Measurements from ENCODE around the gene CACNA2D3.

CACNA2D3 gene

DNA sequence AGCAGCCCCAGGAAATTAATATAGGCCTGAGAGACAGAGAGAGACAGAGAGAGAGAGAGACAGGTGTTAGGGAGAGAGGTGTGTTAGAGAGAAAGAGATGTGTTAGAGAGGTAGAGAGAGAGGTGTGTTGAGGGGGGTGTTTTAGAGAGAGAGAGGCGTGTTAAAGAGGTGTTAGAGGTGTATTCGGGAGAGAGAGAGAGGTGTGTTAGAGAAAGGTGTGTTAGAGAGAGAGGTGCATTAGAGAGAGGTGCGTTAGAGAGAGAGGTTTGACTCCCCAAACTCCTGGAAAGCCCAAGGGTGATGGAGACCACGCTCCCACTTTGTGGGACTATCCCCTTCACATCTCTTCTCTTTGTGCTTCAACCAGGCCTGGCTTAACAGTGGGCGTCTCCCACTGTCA lies 95.5 kb downstream of the CACNA2D3 start:
- no peak for DNase-seq (ENCODE audit: low read depth in 2 of 2)

DNA sequence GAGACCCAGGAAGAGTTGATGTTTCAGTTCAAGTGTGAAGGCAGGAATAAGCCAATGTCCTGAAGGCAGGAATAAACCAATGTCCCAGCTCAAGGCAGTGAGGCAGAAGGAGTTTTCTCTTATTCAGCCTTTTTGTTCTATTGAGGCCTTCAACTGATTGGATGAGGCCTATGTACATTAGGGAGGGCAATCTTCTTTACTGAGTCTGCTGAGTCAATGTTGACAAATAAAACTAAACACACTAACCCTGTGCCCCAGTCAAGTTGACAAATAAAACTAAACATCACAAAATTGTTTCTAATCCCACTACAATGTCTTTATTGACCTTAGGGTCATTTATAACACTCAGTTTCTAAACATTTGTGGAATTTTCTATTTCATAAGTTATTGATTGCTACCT lies 100.0 kb downstream of the CACNA2D3 start:
- DNase-seq (ENCODE audit: low read depth in 2 of 2): no peak

DNA sequence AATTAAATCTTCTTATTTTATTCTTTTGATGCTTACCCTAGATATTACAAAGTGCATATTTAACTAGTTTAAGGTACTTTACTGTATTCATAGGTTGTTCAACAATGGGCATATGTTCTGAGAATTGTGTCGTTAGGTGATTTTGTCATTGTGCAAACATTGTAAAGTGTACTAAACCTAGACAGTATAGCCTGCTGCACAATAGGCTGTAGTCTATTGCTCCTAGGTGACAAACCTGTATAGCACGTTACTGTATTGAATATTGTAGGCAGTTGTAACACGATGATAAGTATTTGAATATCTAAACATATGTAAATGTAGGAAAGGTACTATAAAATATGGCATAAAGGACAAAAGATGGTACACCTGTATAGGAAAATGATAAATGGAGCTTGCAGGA lies 100.7 kb downstream of the CACNA2D3 start:
- DNase-seq (ENCODE audit: low read depth in 2 of 2): no peak

DNA sequence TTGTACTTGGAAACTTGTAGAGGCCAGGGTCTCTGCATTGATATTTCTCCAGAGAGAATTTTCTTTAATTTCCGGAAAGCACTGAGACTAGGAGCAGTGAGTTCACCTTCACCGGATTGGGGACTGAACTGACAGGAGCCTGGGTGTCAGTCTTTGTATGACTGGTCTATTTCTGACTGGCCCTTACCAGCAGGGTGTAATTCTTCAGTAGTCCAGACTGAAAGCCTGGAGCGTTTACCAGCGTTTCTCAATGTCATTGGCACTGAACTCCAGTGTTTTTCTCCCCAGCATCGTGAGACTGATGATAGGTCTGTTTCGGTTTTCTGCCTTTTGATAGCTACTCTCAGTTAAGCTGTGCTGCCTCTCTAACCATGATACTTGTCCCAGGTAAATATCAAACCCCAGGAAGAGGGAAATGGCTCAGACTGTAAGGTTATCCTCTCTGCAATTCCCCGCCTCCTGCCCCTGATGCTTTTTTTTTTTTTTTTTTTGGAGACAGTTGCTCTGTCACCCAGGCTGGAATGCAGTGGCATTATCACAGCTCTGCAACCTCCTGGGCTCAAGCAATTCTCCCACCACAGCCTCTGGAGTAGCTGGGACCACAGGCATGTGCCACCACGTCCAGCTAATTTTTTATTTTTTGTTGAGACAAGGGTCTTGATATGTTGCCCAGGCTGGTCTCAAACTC lies 103.6 kb downstream of the CACNA2D3 start:
- no peak for DNase-seq (ENCODE audit: low read depth in 2 of 2)

DNA sequence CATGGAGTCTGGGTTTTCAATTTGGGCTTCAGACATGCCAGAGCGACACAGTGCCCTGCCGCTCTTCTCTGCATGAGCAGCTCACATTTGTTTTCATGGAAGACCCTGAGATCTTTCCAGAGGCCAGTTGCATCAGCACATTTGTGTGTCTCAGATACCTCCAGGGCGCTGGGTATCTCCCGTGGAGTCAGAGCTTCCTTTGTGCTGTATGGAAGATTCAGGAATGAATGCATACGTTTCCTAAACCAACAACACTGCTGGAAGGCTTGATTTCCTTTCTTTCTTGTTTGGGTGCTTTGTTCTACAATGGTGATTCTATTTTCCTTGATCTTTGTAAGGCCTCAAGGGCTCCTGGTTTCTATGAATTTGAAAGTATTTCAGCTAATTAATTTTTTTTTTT lies 106.5 kb downstream of the CACNA2D3 start:
- no peak for DNase-seq (ENCODE audit: low read depth in 2 of 2)

DNA sequence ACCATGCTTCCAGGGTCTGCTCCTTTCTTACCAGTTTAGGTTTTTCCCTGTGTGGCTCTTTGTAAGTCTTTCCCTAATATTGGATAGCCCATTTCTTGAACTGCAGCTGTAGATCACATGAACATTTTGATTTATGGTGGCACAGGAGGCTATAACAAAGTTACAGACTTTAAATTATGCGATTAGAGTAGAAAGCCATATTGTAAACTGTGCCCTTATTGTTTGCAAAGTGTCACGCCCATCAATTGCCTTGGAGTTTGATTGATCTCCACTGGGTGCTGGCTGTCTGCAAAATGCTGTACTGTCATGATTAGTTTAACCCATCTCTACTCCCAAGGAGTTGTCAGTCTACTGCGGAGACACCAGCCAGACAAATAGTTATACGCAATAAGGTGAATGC lies 110.3 kb downstream of the CACNA2D3 start:
- DNase-seq (ENCODE audit: low read depth in 2 of 2): no peak

DNA sequence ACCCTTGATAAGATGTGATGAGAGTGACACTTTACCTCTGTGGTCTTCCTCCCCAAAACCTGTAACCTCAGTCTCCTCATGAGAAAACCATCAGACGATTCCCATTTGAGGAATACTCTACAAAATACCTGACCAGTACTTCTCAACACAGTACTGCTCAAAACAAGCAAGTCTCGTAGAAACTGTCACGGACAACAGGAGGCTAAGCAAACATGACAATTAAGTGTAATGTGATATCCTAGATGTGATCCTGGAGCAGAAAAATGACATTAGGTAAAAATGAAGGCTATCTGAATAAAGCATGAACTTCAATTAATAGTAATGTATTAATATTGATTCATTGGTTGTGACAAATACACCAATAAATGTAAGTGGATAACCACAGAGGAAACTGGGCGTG lies 113.6 kb downstream of the CACNA2D3 start:
- DNase-seq (ENCODE audit: low read depth in 2 of 2): no peak

DNA sequence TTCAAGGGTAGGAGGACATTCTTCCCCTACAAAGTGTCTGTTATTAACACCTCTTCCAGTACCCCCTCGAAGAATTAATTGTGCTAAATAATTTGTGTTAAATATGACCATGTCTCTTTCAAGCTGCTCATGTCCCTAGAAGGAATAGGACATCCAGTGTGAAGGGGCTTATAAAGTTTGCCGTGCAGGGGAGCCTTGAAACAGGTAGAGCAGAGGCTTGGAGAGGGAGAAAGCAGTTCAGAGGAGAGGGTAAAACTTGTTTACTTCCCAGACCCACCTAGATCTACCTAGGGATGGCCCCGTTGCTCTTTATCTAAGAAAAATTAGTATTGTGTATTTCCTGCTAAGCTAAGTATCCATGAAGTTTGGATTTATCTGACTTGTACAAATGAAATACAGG lies 114.8 kb downstream of the CACNA2D3 start:
- no peak for DNase-seq (ENCODE audit: low read depth in 2 of 2)

DNA sequence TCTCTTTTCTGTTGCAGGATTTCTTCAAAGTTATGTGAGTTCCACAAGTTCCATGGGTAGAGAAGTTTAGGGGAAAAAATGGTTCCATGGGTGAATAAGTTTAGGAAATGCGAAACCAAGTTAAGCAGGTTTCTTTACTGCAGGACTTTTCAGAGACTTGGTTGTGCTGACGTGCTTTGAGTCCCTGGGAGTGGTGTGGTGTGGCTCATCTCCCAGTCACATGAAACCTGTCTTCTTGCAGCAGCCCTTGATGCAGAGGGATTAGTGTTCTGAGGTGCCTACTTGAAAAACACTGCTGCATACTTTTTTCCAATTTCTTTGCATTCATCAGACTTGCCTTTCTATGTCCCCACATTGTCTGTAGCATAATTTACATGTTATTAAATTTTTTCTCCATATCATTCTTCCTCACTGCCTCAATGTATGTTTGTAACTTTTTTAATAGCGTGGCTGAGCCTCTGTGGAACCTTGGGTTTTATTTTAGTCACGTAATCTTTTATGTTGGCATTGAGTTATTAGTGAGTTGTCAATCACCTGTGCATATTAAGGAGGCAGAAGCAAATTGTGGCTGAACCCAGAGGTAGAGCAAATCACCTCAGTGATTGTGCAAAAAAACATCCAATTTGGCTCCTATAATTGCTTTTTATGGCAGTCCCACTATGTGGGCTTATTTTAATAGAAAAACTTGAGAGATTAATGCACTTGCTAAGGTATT lies 115.6 kb downstream of the CACNA2D3 start:
- no peak for DNase-seq (ENCODE audit: low read depth in 2 of 2)

DNA sequence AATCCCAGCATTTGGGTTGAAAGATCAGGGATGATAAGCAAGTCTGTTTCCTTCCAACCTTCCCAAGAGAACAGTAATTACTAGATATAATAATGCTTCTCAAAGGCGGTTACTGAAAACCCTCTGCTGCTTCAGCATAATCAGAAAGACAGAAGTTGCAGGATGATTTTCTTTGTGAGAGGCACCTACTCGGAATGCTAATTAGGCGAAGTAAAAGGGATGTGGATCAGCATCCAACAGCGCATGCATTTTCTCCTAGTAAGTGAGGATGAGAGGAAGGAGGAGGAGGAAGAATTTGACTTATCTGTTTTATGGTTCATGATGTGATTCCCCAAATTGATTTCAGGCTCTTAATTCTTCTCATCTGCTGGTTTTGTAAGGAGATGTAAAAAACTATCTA lies 118.0 kb downstream of the CACNA2D3 start:
- no peak for DNase-seq (ENCODE audit: low read depth in 2 of 2)

DNA sequence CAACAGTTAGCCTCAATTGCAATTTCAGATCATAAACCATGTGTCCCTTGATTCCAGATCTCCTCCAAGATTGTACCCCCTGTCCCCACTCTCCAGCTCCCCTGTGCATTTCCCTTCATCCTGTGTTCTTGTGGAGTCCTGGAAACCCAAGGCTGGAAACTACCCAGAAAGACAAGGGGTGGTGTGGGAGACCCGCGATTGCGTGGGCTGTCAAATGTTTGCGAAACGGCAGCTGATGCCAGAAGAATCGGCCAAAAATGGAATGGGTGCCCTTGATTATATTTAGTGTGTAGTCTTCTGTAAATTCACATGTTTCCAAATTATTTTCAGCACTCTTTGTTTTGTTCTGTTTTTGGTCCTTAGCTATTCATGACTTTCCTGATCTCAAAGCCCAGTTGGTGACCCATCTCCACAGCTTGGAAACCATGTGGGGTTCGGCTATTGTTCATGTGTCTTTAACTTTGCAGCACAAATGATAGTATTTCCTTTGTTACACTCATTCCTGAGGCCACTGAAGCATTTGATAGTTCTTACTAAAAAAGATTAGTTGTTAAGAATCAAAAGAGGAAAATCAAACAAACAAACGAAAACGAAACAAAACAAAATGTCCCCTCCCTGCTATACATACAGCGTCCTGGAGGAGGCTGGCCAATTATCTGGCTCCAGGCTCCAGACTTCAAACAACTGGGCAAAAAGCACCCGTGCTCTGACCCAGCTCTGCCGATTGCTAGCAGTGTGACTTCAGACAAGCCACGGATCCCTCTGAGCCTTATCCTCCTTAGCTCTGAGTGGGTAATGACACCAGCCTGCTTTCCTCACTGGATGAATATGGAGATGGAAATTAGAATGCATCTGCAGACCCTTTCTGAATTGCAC lies 120.9 kb downstream of the CACNA2D3 start:
- no peak for DNase-seq (ENCODE audit: low read depth in 2 of 2)

DNA sequence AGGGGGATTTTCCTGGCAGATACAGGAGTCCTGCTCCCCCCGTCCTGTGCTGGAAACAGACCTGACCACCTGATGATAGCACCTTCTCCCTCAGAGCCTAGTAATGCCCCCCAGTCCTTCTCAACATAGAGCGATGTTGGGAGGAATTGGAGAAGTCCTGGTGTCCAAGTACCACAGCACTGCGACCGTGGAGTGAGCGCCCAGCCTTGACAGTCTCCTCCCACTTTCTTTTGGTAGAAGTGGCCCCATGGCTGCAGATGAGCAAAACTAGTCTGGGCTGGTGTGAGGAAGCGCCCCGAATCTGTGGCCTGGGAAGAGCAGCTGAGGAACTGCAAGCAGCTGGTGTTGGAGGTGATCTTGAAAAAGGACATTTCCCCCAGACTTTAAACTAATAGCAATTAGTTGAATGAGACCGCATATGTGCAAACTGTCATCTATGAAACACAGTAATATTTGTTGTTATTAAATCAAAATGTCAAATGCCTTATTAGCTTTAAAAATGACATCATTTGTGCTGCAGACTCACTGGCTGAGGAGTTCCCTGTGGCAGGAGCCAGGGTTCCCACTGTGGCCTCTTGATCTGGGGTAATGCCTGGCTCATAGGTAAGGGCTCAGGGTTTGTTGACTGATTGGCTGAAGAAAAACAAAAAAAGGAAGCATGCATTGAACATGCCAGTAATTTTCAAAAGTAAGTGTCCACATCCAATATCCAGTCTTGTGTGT lies 121.8 kb downstream of the CACNA2D3 start:
- DNase-seq (ENCODE audit: low read depth in 2 of 2): no peak

DNA sequence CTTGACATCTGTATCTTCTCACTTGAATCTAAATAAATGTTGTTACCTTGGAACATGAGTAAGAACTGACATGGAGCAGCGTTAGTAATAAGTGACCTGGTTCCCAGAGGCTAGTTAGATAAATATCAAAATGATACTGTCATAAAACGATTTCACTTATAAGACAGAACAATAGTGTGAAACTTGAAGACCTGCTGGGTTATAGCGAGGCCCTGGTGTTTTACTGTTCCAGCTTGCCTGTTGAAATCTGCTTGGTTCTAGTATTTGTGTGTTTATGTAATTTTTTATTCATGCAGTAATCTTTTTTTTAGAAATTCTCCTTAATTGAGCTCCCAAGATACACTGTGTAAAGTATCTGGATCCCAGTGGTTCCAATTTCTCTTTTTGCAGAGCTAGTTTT lies 129.4 kb downstream of the CACNA2D3 start:
- no peak for DNase-seq (ENCODE audit: low read depth in 2 of 2)

DNA sequence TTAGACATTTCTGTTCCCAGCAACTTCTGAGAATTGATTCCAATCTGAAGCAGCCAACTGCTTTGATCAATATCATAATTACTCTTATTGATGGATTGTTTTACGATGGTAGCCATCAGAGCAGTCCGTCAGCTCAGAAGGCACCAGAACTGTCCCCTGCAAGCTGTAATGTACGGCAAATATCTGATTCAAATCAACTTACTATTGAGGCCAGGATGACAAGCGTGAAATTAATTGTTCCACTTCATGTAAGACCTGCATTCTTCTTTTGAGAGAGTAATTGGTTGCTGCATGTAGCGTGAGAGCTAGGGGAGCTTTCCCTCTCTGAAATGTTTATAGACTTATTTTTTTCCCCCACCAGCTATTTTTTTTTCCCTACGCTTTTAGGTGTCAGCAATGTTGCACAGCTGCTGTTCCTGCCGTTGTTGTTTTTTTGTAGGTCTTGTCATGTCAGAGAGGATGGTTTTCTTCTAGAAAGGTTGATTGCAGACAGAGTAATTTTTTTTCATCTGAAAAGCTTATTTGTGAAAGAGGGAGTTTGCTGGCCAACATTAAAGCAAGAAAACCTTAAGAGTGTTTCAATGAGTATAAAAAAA lies 134.9 kb downstream of the CACNA2D3 start:
- no peak for DNase-seq (ENCODE audit: low read depth in 2 of 2)

DNA sequence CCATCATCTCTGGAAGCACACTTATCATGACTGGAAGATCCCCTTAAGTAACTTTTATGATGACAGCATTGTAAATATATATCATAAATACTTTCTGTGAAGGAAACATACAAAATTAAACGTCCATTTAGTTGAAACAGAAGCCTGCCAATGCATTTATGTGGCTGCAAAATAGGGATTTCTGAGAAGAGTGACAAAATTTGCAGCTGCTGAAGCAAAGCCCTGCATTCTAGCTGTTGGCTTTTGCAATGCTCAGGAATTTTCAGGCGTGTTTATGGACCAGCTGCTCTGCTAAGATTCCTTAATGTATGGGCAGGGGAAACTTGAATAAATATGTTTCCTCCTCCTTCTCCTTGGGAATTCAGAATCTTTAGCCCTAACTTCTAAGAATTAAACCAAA lies 137.3 kb downstream of the CACNA2D3 start:
- no peak for DNase-seq (ENCODE audit: low read depth in 2 of 2)

DNA sequence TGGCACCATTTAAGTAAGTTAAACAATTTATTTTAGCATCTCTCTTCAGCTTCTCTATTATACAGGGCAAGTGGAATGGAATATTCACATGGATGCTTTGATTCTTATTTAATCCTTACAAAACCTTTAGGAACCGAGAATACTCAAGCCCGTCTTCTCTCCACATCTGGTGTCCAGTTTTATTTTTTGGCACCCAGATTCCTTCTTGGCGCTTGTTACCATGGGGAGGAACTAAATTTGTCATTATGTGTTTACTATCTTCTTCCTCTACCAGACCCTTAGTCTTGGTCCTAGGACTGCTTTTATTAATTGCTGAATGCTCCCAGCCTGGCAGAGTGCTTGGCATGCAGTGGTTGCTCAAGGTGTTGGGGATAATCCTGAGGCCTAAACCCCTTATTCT lies 138.8 kb downstream of the CACNA2D3 start:
- DNase-seq (ENCODE audit: low read depth in 2 of 2): no peak

DNA sequence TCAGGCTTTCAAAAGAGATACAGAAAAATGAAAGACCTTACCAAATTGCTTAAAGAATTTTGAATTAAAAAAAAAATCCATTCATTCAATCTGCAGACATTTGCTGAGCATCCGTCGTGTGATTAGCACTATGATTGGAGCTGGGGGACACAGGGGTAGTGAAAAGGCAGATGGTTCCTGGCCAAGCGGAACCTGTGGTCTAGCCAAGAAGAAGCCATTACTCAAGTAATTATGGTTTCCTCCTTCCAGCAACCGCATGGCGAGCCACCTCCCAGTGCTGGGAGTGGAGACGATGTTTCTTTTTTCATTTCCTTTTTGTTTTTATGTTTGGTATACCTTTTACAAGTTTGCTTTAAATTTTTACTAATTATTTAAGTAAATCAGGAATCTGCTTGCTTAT lies 140.2 kb downstream of the CACNA2D3 start:
- DNase-seq (ENCODE audit: low read depth in 2 of 2): no peak

DNA sequence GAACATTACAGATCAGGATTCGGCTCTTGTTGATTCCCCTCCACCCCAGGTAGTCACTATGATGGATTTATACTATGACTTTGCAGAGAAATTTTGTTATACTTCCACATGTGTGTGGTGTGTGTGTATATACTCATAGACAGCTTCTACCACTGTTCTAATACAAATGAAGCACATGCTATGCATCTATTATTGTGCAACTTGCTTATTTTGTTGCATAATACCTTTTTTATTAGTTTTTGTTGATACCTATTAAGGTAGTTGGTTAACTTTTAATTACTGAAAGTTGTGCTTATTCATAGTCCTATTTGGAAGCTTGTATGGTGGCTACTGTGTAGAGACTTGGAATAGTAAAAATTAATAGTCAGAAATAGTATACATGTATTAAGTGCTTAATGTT lies 140.6 kb downstream of the CACNA2D3 start:
- DNase-seq (ENCODE audit: low read depth in 2 of 2): no peak

DNA sequence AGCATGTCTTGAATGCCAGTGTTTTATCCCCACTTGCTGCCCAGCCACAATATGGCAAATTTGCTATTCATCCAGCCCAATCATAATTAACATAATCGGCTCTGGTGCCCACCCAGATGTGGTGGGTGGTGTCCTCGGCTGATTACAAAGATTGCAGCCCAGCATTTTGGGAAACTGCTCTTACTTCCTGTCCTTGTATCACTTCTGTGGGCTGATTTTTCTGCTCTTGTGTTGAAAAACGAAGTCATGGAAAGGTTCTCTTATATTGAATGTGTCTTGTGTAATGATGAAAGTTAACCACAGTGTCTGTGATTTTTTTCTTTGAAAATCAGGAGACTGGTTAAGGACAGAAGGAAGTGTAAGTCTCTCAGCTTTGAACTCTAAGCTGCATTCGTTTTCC lies 141.7 kb downstream of the CACNA2D3 start:
- no peak for DNase-seq (ENCODE audit: low read depth in 2 of 2)

DNA sequence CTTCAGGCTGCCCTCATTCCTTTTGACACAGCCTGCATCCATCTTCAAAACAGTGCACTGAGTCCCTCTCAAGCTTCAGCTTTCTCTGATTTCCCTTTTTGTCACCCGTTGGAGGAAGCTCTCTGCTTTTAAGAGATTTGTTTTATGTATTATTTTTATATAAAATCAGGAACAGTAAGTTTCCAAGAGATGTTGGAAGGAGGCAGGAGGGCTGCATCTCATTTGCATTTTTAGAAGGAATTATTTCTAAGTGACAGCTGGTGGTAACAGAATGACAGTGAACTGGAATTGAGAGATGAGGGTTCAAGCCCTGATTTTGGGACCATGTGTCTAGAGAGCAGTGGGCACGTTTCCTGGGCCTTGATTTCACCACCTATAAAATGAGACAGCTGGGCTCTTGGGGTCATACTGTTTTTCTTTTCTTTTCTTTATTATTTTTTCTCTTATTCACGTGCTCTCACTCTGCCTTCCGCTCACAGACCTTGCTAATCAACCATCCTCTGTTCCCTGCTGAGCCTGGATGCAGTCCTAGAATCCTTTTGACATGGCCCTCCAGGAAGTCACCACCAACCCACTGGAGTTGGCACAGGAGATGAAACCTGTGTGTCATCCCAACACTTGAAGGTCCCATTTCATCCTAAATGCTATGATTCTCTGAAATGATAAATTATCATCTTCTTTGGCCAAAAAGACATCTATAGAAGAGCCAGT lies 148.6 kb downstream of the CACNA2D3 start:
- DNase-seq (ENCODE audit: low read depth in 2 of 2): no peak

DNA sequence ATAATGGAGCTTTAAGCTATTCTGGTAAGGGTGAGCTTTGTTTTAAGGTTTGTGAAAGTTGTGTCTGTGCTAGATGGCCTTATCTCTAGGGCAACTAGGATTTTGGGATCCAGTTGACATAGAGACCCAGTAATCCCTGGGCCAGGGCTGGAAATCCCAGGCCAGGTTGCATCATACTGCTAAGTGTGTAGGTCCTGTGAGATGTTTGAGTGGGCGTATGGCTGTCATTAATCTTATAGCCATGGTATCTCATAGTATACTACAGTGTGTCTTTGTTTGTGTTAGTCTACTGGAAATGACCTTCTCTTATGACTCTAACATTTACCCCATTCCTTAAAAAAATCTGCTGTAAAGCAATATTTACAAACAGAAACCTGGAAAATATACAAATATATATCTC lies 151.4 kb downstream of the CACNA2D3 start:
- no peak for DNase-seq (ENCODE audit: low read depth in 2 of 2)

Data from fibroblast of skin of left quadriceps (primary cell).